IMR-90 (cell line): ENCODE results near the gene BAHD1.

Experiments used
- MAFK ChIP-seq: IDR thresholded peaks from 2 replicates; pipeline ENCODE4 v1.6.1; 2012; ENCODE audit warnings: low read depth, low read length, improper control_type of control experiment
- POLR2A ChIP-seq: IDR thresholded peaks from 2 replicates; pipeline ENCODE4 v1.6.1; 2012; ENCODE audit warnings: mild to moderate bottlenecking, low read depth, low read length
- TF ChIP-seq, protein P1 (sequence below): conservative IDR thresholded peaks from 2 replicates; pipeline ENCODE4 v1.5.1; 2012; ENCODE audit warnings: mild to moderate bottlenecking, low read depth, low read length, improper control_type of control experiment

- TF ChIP-seq POLR2A (no peak), MAFK (no peak)
- TF ChIP-seq, protein P1, sequence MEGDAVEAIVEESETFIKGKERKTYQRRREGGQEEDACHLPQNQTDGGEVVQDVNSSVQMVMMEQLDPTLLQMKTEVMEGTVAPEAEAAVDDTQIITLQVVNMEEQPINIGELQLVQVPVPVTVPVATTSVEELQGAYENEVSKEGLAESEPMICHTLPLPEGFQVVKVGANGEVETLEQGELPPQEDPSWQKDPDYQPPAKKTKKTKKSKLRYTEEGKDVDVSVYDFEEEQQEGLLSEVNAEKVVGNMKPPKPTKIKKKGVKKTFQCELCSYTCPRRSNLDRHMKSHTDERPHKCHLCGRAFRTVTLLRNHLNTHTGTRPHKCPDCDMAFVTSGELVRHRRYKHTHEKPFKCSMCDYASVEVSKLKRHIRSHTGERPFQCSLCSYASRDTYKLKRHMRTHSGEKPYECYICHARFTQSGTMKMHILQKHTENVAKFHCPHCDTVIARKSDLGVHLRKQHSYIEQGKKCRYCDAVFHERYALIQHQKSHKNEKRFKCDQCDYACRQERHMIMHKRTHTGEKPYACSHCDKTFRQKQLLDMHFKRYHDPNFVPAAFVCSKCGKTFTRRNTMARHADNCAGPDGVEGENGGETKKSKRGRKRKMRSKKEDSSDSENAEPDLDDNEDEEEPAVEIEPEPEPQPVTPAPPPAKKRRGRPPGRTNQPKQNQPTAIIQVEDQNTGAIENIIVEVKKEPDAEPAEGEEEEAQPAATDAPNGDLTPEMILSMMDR: no peak
These were observed 31.4 kb upstream of the BAHD1 start for GRCh38 chr15:40409366-40409765.
